Ovary (tissue), 3 donors: ENCODE data around the gene GLP1R.

ENCODE experiments used
- POLR2A ChIP-seq: fragments of 450-650 bp; IDR thresholded peaks from one replicate; pipeline ENCODE4 v1.6.1; 2017; ENCODE audit warnings: antibody characterized with exemption, mild to moderate bottlenecking, moderate library complexity
- TF ChIP-seq, protein P1 (sequence below), 3 donors: fragments of 450-650 bp in 2 of 3; fragments of 200-600 bp in 1 of 3; IDR thresholded peaks; one replicate each; pipeline versions ENCODE4 v1.5.1 to v1.8.0; 2016 to 2022; ENCODE audit warnings: antibody characterized with exemption in 3 of 3, mild to moderate bottlenecking in 1 of 3
- donor health status: DM: no; HTN: no; CAD: no.

GRCh38 chr6:39061182-39061581 is 12.6 kb downstream of the GLP1R start:
- TF ChIP-seq, protein P1, sequence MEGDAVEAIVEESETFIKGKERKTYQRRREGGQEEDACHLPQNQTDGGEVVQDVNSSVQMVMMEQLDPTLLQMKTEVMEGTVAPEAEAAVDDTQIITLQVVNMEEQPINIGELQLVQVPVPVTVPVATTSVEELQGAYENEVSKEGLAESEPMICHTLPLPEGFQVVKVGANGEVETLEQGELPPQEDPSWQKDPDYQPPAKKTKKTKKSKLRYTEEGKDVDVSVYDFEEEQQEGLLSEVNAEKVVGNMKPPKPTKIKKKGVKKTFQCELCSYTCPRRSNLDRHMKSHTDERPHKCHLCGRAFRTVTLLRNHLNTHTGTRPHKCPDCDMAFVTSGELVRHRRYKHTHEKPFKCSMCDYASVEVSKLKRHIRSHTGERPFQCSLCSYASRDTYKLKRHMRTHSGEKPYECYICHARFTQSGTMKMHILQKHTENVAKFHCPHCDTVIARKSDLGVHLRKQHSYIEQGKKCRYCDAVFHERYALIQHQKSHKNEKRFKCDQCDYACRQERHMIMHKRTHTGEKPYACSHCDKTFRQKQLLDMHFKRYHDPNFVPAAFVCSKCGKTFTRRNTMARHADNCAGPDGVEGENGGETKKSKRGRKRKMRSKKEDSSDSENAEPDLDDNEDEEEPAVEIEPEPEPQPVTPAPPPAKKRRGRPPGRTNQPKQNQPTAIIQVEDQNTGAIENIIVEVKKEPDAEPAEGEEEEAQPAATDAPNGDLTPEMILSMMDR (IDR thresholded peaks at IDR 0.05) = no peak
- TF ChIP-seq POLR2A = no peak
